Testis (tissue), 3 donors: Measurements from ENCODE around the gene WDFY2. TPM values are rescaled to one million over a fixed set of nuclear protein-coding genes. Genes with fewer than 3 reads are reported as not detected.
A peak's percentile ranks its signal among the peaks of the same experiment; 100 is the strongest.

Source experiments
- DNase-seq: peaks from one replicate; pipeline ENCODE4 v3.0.0-alpha.2; 2019
- H3K27ac ChIP-seq, 2 donors: fragments of 200-600 bp; sonication (generic); one replicate each; pipeline ENCODE4 v1.5.1; 2019
- H3K27me3 ChIP-seq: fragments of 200-600 bp; sonication (generic); one replicate; pipeline ENCODE4 v1.5.1; 2019
- H3K36me3 ChIP-seq: fragments of 200-600 bp; sonication (generic); one replicate; pipeline ENCODE4 v1.5.1; 2017; ENCODE audit warnings: low read depth; ENCODE audit errors: missing control alignments
- H3K4me1 ChIP-seq: fragments of 200-600 bp; sonication (generic); one replicate; pipeline ENCODE4 v1.5.1; 2019
- H3K4me3 ChIP-seq, 2 donors: fragments of 200-600 bp; sonication (generic); one replicate each; pipeline ENCODE4 v1.5.1; 2017 to 2019
- H3K9me3 ChIP-seq: fragments of 200-600 bp; sonication (generic); one replicate; pipeline ENCODE4 v1.5.1; 2017
- POLR2A ChIP-seq: fragments of 450-650 bp; IDR thresholded peaks from one replicate; pipeline ENCODE4 v1.6.1; 2017; ENCODE audit warnings: antibody characterized with exemption, mild to moderate bottlenecking, moderate library complexity
- WGBS, 2 donors: methylation state at CpG; one replicate each; pipeline ENCODE4 v1.1.5; 2018; 5-methylcytosine and 5-hydroxymethylcytosine counted together
- intact Hi-C: fragments of 100-400 bp; cut with DNase I; formaldehyde crosslinking; loops from one replicate; pipeline ENCODE4 v1.15.1; 2023; ENCODE audit warnings: low total_unique reads
- polyA plus RNA-seq: library from polyadenylated mRNA; stranded (reverse); fragments of 350-450 nt; fragmentation: Illumina TruSeq; extraction: RNeasy Lipid Tissue Mini Kit (QIAGEN cat#74804); gene quantifications from one replicate; pipeline ENCODE4 v1.2.3, GENCODE V29; 2014; ENCODE audit warnings: low read depth, low replicate concordance; ENCODE audit not compliant: insufficient read depth
- total RNA-seq, 2 donors: library from RNA; depleted of rRNA; stranded (reverse); fragments of >200 nt; gene quantifications; one replicate each; pipeline ENCODE4 v1.2.3, GENCODE V29; 2016
- TF ChIP-seq, protein P1 (sequence below), 3 experiments: fragments of 450-650 bp in 2 of 3; fragments of 200-600 bp in 1 of 3; sonication (generic) in 1 of 3; IDR thresholded peaks; one replicate each; pipeline ENCODE4 v1.5.1; 2016 to 2019; ENCODE audit warnings: antibody characterized with exemption in 3 of 3, mild to moderate bottlenecking in 2 of 3, moderate library complexity in 1 of 3

WDFY2 gene
- total and polyA plus RNA-seq, 3 donors from 2014 or later = 17.1 to 45.8 (median 36.1) TPM

DNA sequence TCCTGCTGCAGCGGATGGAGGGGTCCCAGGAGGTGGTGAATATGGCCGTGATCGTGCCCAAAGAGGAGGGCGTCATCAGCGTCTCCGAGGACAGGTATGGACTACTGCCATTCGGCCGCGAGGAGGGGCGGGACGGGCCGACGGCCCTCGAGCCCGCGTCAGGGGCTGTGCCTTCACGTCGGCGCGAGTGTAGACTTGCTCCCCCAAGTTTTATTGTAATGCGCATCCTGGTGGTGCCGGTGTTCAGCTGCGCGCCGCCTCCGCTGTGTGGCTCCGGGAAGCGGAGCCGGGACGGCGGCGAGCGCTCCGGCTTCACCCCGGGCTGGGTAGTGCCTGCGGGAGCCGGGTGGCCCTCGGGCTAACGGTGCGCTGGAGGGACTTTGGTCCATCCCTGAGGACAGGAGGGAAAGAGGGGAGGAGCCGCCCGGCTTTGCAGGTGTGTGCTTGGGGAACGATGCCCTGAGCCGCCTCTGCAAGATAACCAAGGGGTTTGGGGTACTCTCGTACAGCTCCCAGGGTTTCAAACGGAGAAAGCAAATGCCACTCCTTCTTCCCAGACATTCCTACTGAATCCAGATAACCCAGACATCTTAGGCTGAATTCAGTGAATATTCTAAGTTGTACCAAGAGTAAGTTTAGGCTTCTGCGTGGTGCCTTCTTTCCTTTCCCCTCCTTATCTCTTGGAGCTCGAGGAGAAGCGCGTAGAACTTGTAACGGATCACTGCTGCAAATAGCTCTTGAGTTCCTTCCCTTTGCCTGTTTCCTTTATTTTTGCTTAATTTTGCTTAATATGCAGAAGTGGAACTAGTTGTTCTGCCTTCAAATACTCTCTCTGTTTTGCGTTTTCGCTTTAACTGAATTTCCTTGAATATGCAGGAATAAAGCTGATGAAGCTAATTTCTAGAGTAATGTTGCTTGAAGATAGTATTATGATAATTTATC is 740 bp downstream of the WDFY2 start:
- H3K27ac ChIP-seq = peak overlapping the region; percentile 89 to 90
- peak; percentile 40 for DNase-seq
- H3K27me3 ChIP-seq = no peaks in the 10 kb centered on the region
- no peaks in the 10 kb centered on the region for H3K9me3 ChIP-seq
- WGBS, 2 donors = 0 to 1% methylated on average over 30 to 51 of the region's 53 CpGs
- no peaks in the 10 kb centered on the region for H3K36me3 ChIP-seq
- peak overlapping the region; percentile 81 to 94 for H3K4me3 ChIP-seq
- intact Hi-C loops = loop anchor here (10.0 kb wide), 1 partner anchor 130 kb away; the partner anchor contains the start of gene INTS6
- TF ChIP-seq, protein P1, sequence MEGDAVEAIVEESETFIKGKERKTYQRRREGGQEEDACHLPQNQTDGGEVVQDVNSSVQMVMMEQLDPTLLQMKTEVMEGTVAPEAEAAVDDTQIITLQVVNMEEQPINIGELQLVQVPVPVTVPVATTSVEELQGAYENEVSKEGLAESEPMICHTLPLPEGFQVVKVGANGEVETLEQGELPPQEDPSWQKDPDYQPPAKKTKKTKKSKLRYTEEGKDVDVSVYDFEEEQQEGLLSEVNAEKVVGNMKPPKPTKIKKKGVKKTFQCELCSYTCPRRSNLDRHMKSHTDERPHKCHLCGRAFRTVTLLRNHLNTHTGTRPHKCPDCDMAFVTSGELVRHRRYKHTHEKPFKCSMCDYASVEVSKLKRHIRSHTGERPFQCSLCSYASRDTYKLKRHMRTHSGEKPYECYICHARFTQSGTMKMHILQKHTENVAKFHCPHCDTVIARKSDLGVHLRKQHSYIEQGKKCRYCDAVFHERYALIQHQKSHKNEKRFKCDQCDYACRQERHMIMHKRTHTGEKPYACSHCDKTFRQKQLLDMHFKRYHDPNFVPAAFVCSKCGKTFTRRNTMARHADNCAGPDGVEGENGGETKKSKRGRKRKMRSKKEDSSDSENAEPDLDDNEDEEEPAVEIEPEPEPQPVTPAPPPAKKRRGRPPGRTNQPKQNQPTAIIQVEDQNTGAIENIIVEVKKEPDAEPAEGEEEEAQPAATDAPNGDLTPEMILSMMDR (IDR thresholded peaks at IDR 0.05) = peak in 1 of 3 experiments; percentile 8
- TF ChIP-seq POLR2A = no peak
- H3K4me1 ChIP-seq = peaks cover 49% of the 10 kb centered on the region

DNA sequence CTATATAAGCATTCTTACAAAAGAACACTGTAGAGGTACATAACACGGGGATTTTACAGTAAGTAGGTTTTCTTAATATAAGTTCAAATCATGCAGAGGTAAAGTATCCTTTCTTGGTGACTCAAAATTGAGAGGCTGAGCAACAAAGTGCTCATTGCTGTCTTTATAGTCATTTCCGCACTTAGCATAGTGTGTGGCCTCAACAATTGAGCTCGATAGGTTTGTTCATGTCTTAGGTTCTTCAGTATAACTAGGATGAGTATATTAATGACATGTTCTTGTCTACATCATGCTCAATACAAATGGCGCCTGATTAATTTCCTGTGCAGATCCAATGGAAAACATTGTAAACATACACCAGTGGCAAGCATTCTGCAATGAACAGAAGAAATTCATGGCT is 1.4 kb downstream of the WDFY2 start:
- WGBS, 2 donors = 31% methylated on average over 4 of the region's 4 CpGs
- H3K36me3 ChIP-seq = no peaks in the 10 kb centered on the region
- H3K9me3 ChIP-seq = no peaks in the 10 kb centered on the region
- H3K27ac ChIP-seq = peak overlapping the region; percentile 89 to 90
- no peaks in the 10 kb centered on the region for H3K27me3 ChIP-seq
- TF ChIP-seq, protein P1 (IDR thresholded peaks at IDR 0.05) = no peak
- TF ChIP-seq POLR2A = no peak
- intact Hi-C loops = loop anchor here (10.0 kb wide), 1 partner anchor 131 kb away; the partner anchor contains the start of gene INTS6
- peak overlapping the region; percentile 81 to 94 for H3K4me3 ChIP-seq
- DNase-seq = no peak
- H3K4me1 ChIP-seq = peaks cover 55% of the 10 kb centered on the region

DNA sequence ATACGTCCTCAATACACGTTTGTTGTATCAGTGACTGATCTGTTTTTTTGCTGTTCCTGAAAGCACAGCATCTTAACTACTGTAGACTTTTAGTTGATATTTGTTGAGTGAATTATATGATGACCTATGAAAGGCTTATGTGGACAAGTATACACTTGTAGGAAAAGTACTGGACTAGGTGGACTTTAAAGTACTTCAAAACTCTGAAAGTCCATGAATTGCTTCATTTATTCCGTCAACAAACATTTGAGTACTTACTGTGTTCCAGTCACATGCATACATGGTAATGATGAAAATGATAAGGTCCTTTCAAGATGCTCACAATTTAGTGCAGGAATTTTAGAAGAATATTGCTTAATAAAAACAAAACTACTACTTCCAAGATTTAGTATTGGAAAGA is 3.1 kb downstream of the WDFY2 start:
- intact Hi-C loops = loop anchor here (10.0 kb wide), 1 partner anchor 133 kb away; the partner anchor contains the start of gene INTS6
- no peak overlapping the region for H3K27ac ChIP-seq
- TF ChIP-seq POLR2A = no peak
- TF ChIP-seq, protein P1 (IDR thresholded peaks at IDR 0.05) = no peak
- H3K4me1 ChIP-seq = peaks cover 64% of the 10 kb centered on the region
- whole genome bisulfite sequencing, 2 donors = 63 to 72% methylated on average over 3 of the region's 3 CpGs
- H3K27me3 ChIP-seq = no peaks in the 10 kb centered on the region
- H3K36me3 ChIP-seq = no peaks in the 10 kb centered on the region
- H3K9me3 ChIP-seq = no peaks in the 10 kb centered on the region
- no peak for DNase-seq
- H3K4me3 ChIP-seq = no peak overlapping the region

DNA sequence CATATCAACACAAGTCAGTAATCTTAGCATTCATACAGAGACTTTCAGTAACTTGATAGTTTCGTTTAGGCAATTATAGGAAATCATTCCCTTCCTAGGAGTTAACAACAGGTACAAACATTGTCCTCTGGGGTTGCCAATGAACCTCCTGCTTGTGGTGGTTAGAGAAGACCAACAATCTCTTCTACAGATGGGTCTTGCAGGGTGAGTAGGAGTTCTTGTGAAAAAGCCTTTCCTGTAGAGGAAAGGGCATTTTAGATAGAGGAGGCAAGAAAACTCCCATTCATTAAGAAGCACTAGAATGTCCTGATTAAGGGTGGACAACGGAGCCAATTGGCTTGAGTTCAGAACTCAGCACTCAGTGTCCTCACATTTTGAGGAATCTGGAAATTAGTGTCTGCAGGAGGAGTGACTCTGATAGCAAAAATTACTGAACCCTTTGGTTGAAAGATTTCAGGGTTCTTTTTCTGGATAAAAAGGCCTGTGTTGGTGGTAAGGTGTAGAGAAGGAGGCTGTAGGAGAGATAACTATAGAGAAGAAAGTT is 4.2 kb downstream of the WDFY2 start:
- Histone ChIP-seq H3K27me3 (no peaks in the 10 kb centered on the region), H3K4me1 (peaks cover 57% of the 10 kb centered on the region), H3K4me3 (no peak overlapping the region), H3K9me3 (no peaks in the 10 kb centered on the region), H3K36me3 (no peaks in the 10 kb centered on the region), H3K27ac (peak overlapping the region; percentile 9 to 47)
- intact Hi-C loops = loop anchor here (10.0 kb wide), 1 partner anchor 134 kb away; the partner anchor contains the start of gene INTS6
- DNase-seq = peak; percentile 80
- TF ChIP-seq, protein P1 (IDR thresholded peaks at IDR 0.05) = no peak
- TF ChIP-seq POLR2A = no peak
- 38 to 48% methylated on average over 2 of the region's 2 CpGs for WGBS, 2 donors
